ENCODE results near the gene KDM7A. TPM values are rescaled to one million over a fixed set of nuclear protein-coding genes. Genes with fewer than 3 reads are reported as not detected.
"Not testable (repeated sequence)": the region's sequence is repeated elsewhere in the genome, so short reads cannot be mapped to it uniquely, and the experiment has no call there.

Gene KDM7A
- polyA plus RNA-seq, 1 donor from 2014 or later: 3.8 TPM

GRCh38 chr7:140190588-140190987 lies 13.8 kb upstream of the KDM7A start:
- Mint-ChIP-seq H3K27ac (no peak overlapping the region), H3K4me3 (no peak overlapping the region), H3K36me3 (peaks cover 2% of the 10 kb centered on the region), H3K27me3 (peaks cover 5% of the 10 kb centered on the region), H3K9me3 (peaks cover 0 to 2% (median 0%) of the 10 kb centered on the region in 3 donors), H3K4me1 (peaks cover 13 to 17% (median 15%) of the 10 kb centered on the region in 3 donors)

GRCh38 chr7:140189917-140190316 lies 13.1 kb upstream of the KDM7A start:
- Mint-ChIP-seq H3K4me3 (no peak overlapping the region), H3K27ac (no peak overlapping the region), H3K27me3 (peaks cover 4% of the 10 kb centered on the region), H3K4me1 (peaks cover 10 to 18% (median 15%) of the 10 kb centered on the region in 3 donors), H3K36me3 (peaks cover 2% of the 10 kb centered on the region), H3K9me3 (peaks cover 0 to 2% (median 0%) of the 10 kb centered on the region in 3 donors)

GRCh38 chr7:140182917-140183316 lies 6.1 kb upstream of the KDM7A start:
- H3K27ac Mint-ChIP-seq: peak overlapping the region in 1 of 3 donors; percentile 7
- peaks cover 10% of the 10 kb centered on the region for H3K27me3 Mint-ChIP-seq

GRCh38 chr7:140179339-140179738 lies 2.6 kb upstream of the KDM7A start:
- H3K27me3 Mint-ChIP-seq: peaks cover 8% of the 10 kb centered on the region
- H3K27ac Mint-ChIP-seq: peak overlapping the region in 2 of 3 donors; percentile 60 to 99
- no peaks in the 10 kb centered on the region for H3K9me3 Mint-ChIP-seq
- H3K4me3 Mint-ChIP-seq: peak overlapping the region in 1 of 4 donors; percentile 97
- H3K4me1 Mint-ChIP-seq: peaks cover 11 to 16% (median 14%) of the 10 kb centered on the region in 3 donors
- peaks cover 3% of the 10 kb centered on the region for H3K36me3 Mint-ChIP-seq

More at GRCh38 chr7:140182917-140183316, 6.1 kb upstream of the KDM7A start:
- H3K36me3 Mint-ChIP-seq: peaks cover 2% of the 10 kb centered on the region
- H3K4me3 Mint-ChIP-seq: no peak overlapping the region
- H3K4me1 Mint-ChIP-seq: peaks cover 2 to 10% (median 9%) of the 10 kb centered on the region in 3 donors
- H3K9me3 Mint-ChIP-seq: no peaks in the 10 kb centered on the region

GRCh38 chr7:140176122-140176701 lies 571 bp downstream of the KDM7A start:
- peak overlapping the region; percentile 85 to 94 (median 90) for H3K4me3 Mint-ChIP-seq
- H3K27me3 Mint-ChIP-seq: peaks cover 2% of the 10 kb centered on the region
- no peaks in the 10 kb centered on the region for H3K9me3 Mint-ChIP-seq
- H3K36me3 Mint-ChIP-seq: peaks cover 3% of the 10 kb centered on the region
- H3K4me1 Mint-ChIP-seq: peaks cover 19 to 29% (median 28%) of the 10 kb centered on the region in 3 donors
- peak overlapping the region; percentile 91 to 99 (median 97) for H3K27ac Mint-ChIP-seq

GRCh38 chr7:140175221-140176121 lies 1.3 kb downstream of the KDM7A start:
- H3K4me1 Mint-ChIP-seq: peaks cover 25 to 34% (median 33%) of the 10 kb centered on the region in 3 donors
- H3K27me3 Mint-ChIP-seq: peaks cover 2% of the 10 kb centered on the region
- H3K27ac Mint-ChIP-seq: peak overlapping the region; percentile 91 to 99 (median 97)
- peaks cover 3% of the 10 kb centered on the region for H3K36me3 Mint-ChIP-seq
- peak overlapping the region; percentile 85 to 94 (median 90) for H3K4me3 Mint-ChIP-seq
- H3K9me3 Mint-ChIP-seq: no peaks in the 10 kb centered on the region

GRCh38 chr7:140174217-140174616 lies 2.6 kb downstream of the KDM7A start:
- Mint-ChIP-seq H3K4me1 (peaks cover 32 to 40% (median 39%) of the 10 kb centered on the region in 3 donors), H3K4me3 (no peak overlapping the region), H3K9me3 (no peaks in the 10 kb centered on the region), H3K27ac (no peak overlapping the region), H3K36me3 (peaks cover 3% of the 10 kb centered on the region), H3K27me3 (peaks cover 2% of the 10 kb centered on the region)

- Mint-ChIP-seq H3K36me3 (peaks cover 2% of the 10 kb centered on the region), H3K4me1 (peaks cover 49 to 62% (median 52%) of the 10 kb centered on the region in 3 donors), H3K4me3 (peak overlapping the region in 2 of 4 donors; percentile 51 to 72), H3K27ac (peak overlapping the region in 1 of 3 donors; percentile 14), H3K9me3 (no peaks in the 10 kb centered on the region), H3K27me3 (no peaks in the 10 kb centered on the region)
These were observed 6.4 kb downstream of the KDM7A start for GRCh38 chr7:140170375-140170774.

GRCh38 chr7:140168816-140169215 lies 8.0 kb downstream of the KDM7A start:
- peak overlapping the region in 3 of 4 donors; percentile 15 to 63 (median 44) for H3K4me3 Mint-ChIP-seq
- H3K9me3 Mint-ChIP-seq: no peaks in the 10 kb centered on the region
- no peaks in the 10 kb centered on the region for H3K36me3 Mint-ChIP-seq
- H3K27ac Mint-ChIP-seq: peak overlapping the region in 1 of 3 donors; percentile 73
- peaks cover 58 to 62% (median 59%) of the 10 kb centered on the region in 3 donors for H3K4me1 Mint-ChIP-seq
- H3K27me3 Mint-ChIP-seq: no peaks in the 10 kb centered on the region

- H3K36me3 Mint-ChIP-seq: no peaks in the 10 kb centered on the region
- H3K4me1 Mint-ChIP-seq: peaks cover 50 to 59% (median 58%) of the 10 kb centered on the region in 3 donors
- peak overlapping the region in 1 of 4 donors; percentile 65 for H3K4me3 Mint-ChIP-seq
- H3K27ac Mint-ChIP-seq: peak overlapping the region in 1 of 3 donors; percentile 67
- no peaks in the 10 kb centered on the region for H3K27me3 Mint-ChIP-seq
- H3K9me3 Mint-ChIP-seq: no peaks in the 10 kb centered on the region
These were observed 11.4 kb downstream of the KDM7A start for GRCh38 chr7:140165422-140165821.

- peaks cover 43 to 58% (median 53%) of the 10 kb centered on the region in 3 donors for H3K4me1 Mint-ChIP-seq
- not testable (repeated sequence) for H3K36me3 Mint-ChIP-seq, H3K27me3 Mint-ChIP-seq, H3K9me3 Mint-ChIP-seq, H3K27ac Mint-ChIP-seq
- peak overlapping the region in 1 of 4 donors; percentile 61 for H3K4me3 Mint-ChIP-seq
These were observed 14.7 kb downstream of the KDM7A start for GRCh38 chr7:140162081-140162480.

GRCh38 chr7:140161047-140161446 lies 15.7 kb downstream of the KDM7A start:
- peak overlapping the region in 2 of 3 donors; percentile 15 to 16 for H3K27ac Mint-ChIP-seq
- H3K4me3 Mint-ChIP-seq: no peak overlapping the region
- no peaks in the 10 kb centered on the region for H3K27me3 Mint-ChIP-seq
- H3K36me3 Mint-ChIP-seq: peaks cover 2% of the 10 kb centered on the region
- H3K9me3 Mint-ChIP-seq: no peaks in the 10 kb centered on the region
- H3K4me1 Mint-ChIP-seq: peaks cover 46 to 62% (median 52%) of the 10 kb centered on the region in 3 donors

GRCh38 chr7:140160308-140160707 lies 16.5 kb downstream of the KDM7A start:
- H3K36me3 Mint-ChIP-seq: peaks cover 2% of the 10 kb centered on the region
- H3K4me3 Mint-ChIP-seq: peak overlapping the region in 2 of 4 donors; percentile 23 to 29
- no peaks in the 10 kb centered on the region for H3K9me3 Mint-ChIP-seq
- peak overlapping the region in 2 of 3 donors; percentile 16 to 56 for H3K27ac Mint-ChIP-seq
- H3K27me3 Mint-ChIP-seq: no peaks in the 10 kb centered on the region
- H3K4me1 Mint-ChIP-seq: peaks cover 43 to 62% (median 52%) of the 10 kb centered on the region in 3 donors

- Mint-ChIP-seq H3K27ac (no peak overlapping the region), H3K36me3 (peaks cover 2% of the 10 kb centered on the region), H3K4me1 (peaks cover 45 to 61% (median 52%) of the 10 kb centered on the region in 3 donors), H3K9me3 (no peaks in the 10 kb centered on the region), H3K4me3 (peak overlapping the region in 1 of 4 donors; percentile 31), H3K27me3 (no peaks in the 10 kb centered on the region)
These were observed 17.3 kb downstream of the KDM7A start for GRCh38 chr7:140159497-140159896.

Data from IgD-negative memory B cell (primary cell).